Right lobe of liver (tissue), 6 donors: ENCODE measurements around the gene SASH1. TPM values are rescaled to one million over a fixed set of nuclear protein-coding genes. Genes with fewer than 3 reads are reported as not detected.
A peak's percentile ranks its signal among the peaks of the same experiment; 100 is the strongest.

Source experiments
- ATAC-seq, 4 donors: fragments of 200-7000 bp; cut with Tn5 transposase; one replicate each; pipeline ENCODE4 v1.9.1; 2020; ENCODE audit warnings: mild to moderate bottlenecking in 4 of 4, moderate library complexity in 4 of 4
- DNase-seq, 3 donors: peaks; one replicate each; pipeline ENCODE4 v3.0.0-alpha.2; 2020
- H3K27ac ChIP-seq, 3 donors: fragments of 200-600 bp; one replicate each; pipeline ENCODE4 v1.8.0; 2022
- H3K27me3 ChIP-seq, 2 donors: fragments of 200-600 bp; one replicate each; pipeline ENCODE4 v1.8.0; 2022
- H3K36me3 ChIP-seq, 4 donors: fragments of 200-600 bp; sonication (generic) in 1 of 4; one replicate each; pipeline versions ENCODE4 v1.5.1 to v1.8.0; 2017 to 2022; ENCODE audit warnings: control low read depth in 1 of 4
- H3K4me1 ChIP-seq, 4 donors: fragments of 200-600 bp; sonication (generic) in 1 of 4; one replicate each; pipeline versions ENCODE4 v1.5.1 to v1.8.0; 2017 to 2022; ENCODE audit warnings: control low read depth in 1 of 4
- H3K4me3 ChIP-seq, 3 donors: fragments of 200-600 bp; one replicate each; pipeline ENCODE4 v1.8.0; 2022
- H3K9me3 ChIP-seq, 4 donors: fragments of 200-600 bp; sonication (generic) in 1 of 4; one replicate each; pipeline versions ENCODE4 v1.5.1 to v1.8.0; 2017 to 2022; ENCODE audit warnings: control low read depth in 1 of 4
- POLR2A ChIP-seq: fragments of 450-650 bp; IDR thresholded peaks from one replicate; pipeline ENCODE4 v1.6.1; 2017; ENCODE audit warnings: antibody characterized with exemption, mild to moderate bottlenecking
- WGBS: methylation state at CpG from one replicate; pipeline ENCODE4 v1.1.6; 2018; ENCODE audit warnings: low coverage, low lambda C conversion rate; ENCODE audit not compliant: insufficient coverage; ENCODE audit errors: missing lambda C conversion rate; 5-methylcytosine and 5-hydroxymethylcytosine counted together
- intact Hi-C, 2 donors: fragments of 100-400 bp; cut with DNase I; formaldehyde crosslinking; loops; one replicate each; pipeline versions ENCODE4 v1.11.2 to v1.14.1; 2022
- total RNA-seq, 6 experiments: library from RNA; depleted of rRNA in 2 of 6; stranded (reverse); fragments of >200 nt in 2 of 6; fragmentation: NEBNext Ultra II Directional in 3 of 6; extraction: Animal tissue kit (Norgen Biotek cat#: 25700) in 3 of 6; gene quantifications; one replicate each; pipeline versions ENCODE4 v1.1.0 to v1.2.4, GENCODE V29; 2016 to 2023
- TF ChIP-seq, protein P1 (sequence below), 4 donors: fragments of 200-600 bp in 3 of 4; fragments of 450-650 bp in 1 of 4; IDR thresholded peaks; one replicate each; pipeline versions ENCODE4 v1.5.1 to v1.8.0; 2016 to 2022; ENCODE audit warnings: antibody characterized with exemption in 4 of 4, mild to moderate bottlenecking in 2 of 4
- donor health status: DM: no; HTN: yes; CAD: no.
- donor health status: DM: no; HTN: no; CAD: no.
- donor health status: DM: no; HTN: no; CAD: no.
- donor health status: DM: no; HTN: yes; CAD: no.
- donor health status: DM: no; HTN: yes; CAD: no.

Gene SASH1
- total RNA-seq, 6 experiments from 2014 or later = 12.0 to 19.0 (median 15.8) TPM

DNA sequence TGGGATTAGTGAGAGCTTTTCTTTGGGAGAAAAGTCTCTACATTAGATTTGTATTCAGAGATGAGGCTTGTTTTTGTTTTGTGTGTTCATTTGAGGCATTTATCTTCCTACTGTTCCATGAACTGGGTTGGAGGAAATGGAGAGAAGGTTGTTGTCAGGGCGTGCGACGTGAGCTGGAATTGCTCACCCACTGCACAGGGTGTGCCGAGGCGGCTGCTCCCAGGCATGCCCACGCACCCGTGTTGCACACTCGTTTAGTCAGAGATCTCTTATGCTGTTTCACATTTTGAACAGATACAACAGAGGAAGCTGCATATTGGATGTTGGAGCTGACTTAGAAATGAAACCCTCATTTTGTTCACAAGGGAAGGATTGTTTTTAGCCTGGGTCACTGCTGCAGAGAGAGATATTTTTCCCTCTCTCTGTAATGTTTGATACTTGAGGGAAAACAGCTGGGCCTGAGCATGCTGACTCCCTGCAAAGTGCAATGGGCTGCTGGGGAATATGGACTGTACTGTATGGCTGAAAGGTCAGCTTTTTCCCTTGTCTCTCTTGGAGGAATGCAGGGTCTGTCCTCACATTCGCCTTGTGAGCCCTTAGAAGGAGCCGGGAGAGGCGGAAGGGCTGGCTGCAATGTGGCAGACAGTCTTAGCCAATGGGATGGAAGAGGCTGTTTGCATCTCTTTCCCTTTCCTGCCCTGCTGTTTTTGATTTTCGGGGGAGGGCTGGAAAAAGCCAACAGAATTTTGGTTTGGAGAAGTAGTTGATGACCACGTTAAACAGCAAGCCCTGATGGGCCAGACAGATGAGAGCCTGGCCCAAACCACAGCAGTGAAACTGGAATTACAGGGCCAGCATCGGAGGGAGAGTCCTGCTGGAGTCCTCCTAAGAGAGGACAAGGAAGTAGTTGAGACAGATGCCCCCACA lies 170.8 kb downstream of the SASH1 start:
- H3K27ac ChIP-seq = peak overlapping the region in 2 of 3 donors; percentile 26 to 31
- H3K4me3 ChIP-seq = no peak overlapping the region
- no peak for DNase-seq
- TF ChIP-seq POLR2A = no peak
- TF ChIP-seq, protein P1, sequence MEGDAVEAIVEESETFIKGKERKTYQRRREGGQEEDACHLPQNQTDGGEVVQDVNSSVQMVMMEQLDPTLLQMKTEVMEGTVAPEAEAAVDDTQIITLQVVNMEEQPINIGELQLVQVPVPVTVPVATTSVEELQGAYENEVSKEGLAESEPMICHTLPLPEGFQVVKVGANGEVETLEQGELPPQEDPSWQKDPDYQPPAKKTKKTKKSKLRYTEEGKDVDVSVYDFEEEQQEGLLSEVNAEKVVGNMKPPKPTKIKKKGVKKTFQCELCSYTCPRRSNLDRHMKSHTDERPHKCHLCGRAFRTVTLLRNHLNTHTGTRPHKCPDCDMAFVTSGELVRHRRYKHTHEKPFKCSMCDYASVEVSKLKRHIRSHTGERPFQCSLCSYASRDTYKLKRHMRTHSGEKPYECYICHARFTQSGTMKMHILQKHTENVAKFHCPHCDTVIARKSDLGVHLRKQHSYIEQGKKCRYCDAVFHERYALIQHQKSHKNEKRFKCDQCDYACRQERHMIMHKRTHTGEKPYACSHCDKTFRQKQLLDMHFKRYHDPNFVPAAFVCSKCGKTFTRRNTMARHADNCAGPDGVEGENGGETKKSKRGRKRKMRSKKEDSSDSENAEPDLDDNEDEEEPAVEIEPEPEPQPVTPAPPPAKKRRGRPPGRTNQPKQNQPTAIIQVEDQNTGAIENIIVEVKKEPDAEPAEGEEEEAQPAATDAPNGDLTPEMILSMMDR (IDR thresholded peaks at IDR 0.05) = no peak
- no peaks in the 10 kb centered on the region for H3K4me1 ChIP-seq
- H3K9me3 ChIP-seq = no peaks in the 10 kb centered on the region
- 85% methylated on average over 11 of the region's 14 CpGs for WGBS
- intact Hi-C loops = no loop called here
- H3K27me3 ChIP-seq = no peaks in the 10 kb centered on the region
- H3K36me3 ChIP-seq = no peaks in the 10 kb centered on the region
- ATAC-seq = peak; percentile 33 to 45 (median 36)

DNA sequence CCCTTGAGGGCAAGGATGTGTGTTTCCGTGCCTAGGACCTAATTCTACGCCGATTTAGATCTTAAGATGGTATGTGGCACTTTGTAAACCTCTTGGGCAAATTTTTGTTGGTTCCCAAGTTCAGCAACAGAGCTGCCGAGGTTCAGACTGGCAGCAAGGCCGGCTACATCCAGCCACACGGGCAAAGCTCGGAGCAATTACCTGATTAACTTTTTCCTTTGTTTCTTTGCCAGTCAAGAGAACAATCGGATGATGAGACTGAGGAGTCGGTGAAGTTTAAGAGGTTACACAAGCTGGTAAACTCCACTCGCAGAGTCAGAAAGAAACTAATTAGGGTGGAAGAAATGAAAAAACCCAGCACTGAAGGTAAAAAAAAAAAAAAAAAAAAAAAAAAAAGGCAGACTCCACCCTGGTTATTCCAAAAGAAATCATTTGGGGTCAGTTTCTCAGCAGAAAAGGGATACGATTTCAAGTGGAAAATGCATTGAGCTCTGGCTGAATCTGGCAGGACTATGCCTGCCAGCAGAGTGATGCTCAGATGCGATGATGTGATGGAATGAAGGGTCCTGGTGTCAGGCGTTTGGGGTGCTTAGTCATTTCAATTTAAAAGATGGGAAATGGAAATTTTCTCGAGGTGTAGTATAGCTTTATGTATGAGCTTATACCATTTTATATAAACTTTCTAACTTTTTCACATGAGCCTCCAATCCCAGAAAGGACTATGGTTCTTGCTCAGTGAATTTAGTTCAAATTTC lies 171.6 kb downstream of the SASH1 start:
- TF ChIP-seq POLR2A = no peak
- TF ChIP-seq, protein P1 (IDR thresholded peaks at IDR 0.05) = no peak
- Histone ChIP-seq H3K36me3 (no peaks in the 10 kb centered on the region), H3K27ac (peak overlapping the region in 2 of 3 donors; percentile 26 to 31), H3K4me3 (no peak overlapping the region), H3K27me3 (no peaks in the 10 kb centered on the region), H3K4me1 (no peaks in the 10 kb centered on the region), H3K9me3 (no peaks in the 10 kb centered on the region)
- intact Hi-C loops = no loop called here
- DNase-seq (no peak), ATAC-seq (no peak)
- 70% methylated on average over 7 of the region's 14 CpGs for WGBS

DNA sequence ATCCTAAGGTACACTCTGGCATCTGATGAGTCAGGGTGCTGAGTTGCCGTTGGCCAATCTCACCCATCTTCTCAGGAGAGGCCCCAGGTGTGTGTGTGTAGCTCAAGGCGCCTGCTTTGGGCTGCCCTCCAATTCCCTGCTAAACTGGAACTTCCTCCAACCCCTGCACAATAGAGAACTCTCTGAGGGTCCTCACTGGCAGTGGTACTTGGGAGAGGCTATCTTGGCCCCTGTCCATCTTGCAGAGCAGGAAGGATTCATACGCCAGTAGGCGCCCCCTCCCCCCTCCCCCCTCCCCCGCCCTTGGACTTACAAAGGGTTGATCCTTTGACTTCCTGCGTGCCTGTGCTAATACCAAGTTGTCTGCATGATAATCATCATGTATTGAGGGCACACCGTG lies 173.6 kb downstream of the SASH1 start:
- TF ChIP-seq, protein P1 (IDR thresholded peaks at IDR 0.05) = no peak
- no peak for TF ChIP-seq POLR2A
- Histone ChIP-seq H3K4me1 (no peaks in the 10 kb centered on the region), H3K9me3 (no peaks in the 10 kb centered on the region), H3K27me3 (no peaks in the 10 kb centered on the region), H3K36me3 (peaks cover 0 to 17% (median 6%) of the 10 kb centered on the region in 4 donors), H3K27ac (no peak overlapping the region), H3K4me3 (no peak overlapping the region)
- no peak for DNase-seq
- intact Hi-C loops = no loop called here
- no peak for ATAC-seq
- 67% methylated on average over 4 of the region's 7 CpGs for WGBS

DNA sequence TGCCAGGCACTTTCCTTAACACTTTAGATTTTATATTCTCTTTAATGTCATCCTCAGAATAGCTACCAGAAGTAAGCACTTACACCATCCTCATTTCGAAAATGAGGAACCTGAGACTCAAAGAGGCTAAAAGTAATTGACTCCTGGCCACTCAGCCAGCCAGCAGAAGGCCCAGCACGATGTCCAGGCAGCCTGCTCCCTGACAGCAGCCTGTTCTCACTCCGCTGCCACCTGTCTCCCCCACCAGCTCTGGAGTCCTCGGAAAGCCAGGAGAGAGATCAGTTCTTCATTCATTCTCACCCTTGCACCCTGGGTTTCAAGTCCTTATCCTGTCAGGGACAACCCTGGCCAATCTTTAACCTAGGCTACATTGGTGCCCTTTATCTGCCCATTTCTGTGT lies 174.0 kb downstream of the SASH1 start:
- H3K4me3 ChIP-seq = no peak overlapping the region
- intact Hi-C loops = no loop called here
- ATAC-seq (no peak), DNase-seq (no peak)
- no peaks in the 10 kb centered on the region for H3K9me3 ChIP-seq
- TF ChIP-seq POLR2A = no peak
- TF ChIP-seq, protein P1 (IDR thresholded peaks at IDR 0.05) = no peak
- no peaks in the 10 kb centered on the region for H3K4me1 ChIP-seq
- WGBS = 75% methylated on average over 2 of the region's 4 CpGs
- H3K36me3 ChIP-seq = peaks cover 0 to 17% (median 6%) of the 10 kb centered on the region in 4 donors
- H3K27me3 ChIP-seq = no peaks in the 10 kb centered on the region
- H3K27ac ChIP-seq = no peak overlapping the region
